Activated CD4-positive, alpha-beta T cell treated with anti-CD3 and anti-CD28 coated beads, Interleukin-2, amount 50 U/mL, for 16 hours (primary cell): ENCODE measurements around the gene EPM2A.
"Not testable (repeated sequence)": the region's sequence is repeated elsewhere in the genome, so short reads cannot be mapped to it uniquely, and the experiment has no call there.

Source experiments
- DNase-seq: peaks from one replicate; pipeline ENCODE4 v3.0.0-alpha.2; 2020

Gene EPM2A

DNA sequence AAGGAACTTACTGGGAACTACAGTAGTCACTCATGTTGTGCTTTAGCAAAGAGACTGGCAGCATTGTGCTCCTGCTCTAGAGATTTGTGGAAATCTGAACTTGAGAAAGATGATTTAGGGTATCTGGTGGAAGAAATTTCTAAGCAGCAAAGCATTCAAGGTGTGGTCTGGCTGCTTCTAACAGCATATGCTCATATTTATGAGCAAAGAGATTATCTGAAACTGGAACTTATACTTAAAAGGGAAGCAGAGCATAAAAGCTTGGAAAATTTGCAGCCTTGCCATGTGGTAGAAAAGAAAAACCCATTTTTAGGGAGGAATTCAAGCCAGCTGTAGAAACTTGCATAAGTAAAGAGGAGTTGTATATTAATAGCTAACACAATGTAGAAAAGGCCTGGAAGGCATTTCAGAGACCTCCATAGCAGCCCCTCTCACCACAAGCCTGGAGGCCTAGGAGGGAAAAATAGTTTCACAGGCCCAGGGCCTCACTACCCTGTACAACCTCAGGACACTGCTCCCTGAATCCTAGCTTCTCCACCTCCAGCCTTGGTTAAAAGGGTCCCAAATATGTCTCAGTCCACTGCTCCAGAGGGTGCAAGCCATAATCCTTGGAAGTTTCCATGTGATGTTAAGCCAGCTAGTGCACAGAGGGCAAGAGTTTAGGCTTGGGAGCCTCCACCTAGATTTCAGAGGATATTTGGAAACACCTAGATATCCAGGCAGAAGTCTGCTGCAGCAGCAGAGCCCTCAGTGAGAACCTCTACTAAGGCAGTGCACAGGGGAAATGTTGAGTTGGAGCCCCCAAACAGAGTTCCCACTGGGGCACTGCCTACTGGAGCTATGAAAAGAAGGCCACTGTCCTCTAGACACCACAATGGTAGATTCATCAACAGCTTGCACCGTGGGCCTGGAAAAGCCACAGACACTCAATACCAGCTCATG lies 6.6 kb downstream of the EPM2A start:
- DNase-seq = no peak

DNA sequence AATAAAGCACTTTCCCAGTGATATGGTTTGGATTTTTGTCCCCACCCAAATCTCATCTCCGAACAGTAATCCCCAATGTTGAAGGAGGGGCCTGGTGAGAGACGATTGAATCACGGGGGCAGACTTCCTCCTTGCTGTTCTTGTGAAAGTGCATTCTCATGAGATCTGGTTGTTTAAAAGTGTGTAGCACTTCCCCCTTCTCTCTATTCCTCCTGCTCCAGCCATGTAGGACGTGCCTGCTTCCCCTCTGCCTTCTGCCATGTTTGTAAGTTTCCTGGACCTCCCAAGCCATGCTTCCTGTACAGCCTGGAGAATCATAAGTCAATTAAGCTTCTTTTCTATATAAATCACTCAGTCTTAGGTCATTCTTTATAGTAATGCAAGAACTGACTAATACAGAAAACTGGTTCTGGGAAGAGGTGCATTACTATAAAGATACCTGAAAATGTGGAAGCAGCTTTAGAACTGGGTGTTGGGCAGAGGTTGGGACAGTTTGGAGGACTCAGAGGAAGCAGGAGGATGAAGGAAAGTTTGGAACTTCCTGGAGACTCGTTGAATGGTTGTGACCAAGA lies 7.4 kb downstream of the EPM2A start:
- DNase-seq = no peak

DNA sequence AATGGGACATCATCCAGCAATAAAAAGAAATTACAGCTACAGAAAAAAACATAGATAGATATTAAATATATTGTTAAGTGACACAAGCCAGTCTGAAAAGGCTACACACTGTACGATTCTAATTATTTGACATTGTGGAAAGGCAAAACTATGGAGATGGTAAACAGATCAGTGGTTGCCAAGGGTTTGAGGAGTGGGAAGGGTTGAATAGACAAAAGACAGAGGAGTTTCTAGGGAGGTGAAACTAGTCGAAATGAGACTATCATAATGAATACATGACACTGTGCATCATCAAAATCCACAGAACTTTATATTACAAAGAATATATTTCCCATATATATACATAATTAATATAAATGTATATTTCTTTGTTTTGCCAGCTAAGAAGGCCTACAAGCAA lies 9.8 kb downstream of the EPM2A start:
- no peak for DNase-seq

- no peak for DNase-seq
Measured at GRCh38 chr6:145723646-145724045, 11.7 kb downstream of the EPM2A start.

DNA sequence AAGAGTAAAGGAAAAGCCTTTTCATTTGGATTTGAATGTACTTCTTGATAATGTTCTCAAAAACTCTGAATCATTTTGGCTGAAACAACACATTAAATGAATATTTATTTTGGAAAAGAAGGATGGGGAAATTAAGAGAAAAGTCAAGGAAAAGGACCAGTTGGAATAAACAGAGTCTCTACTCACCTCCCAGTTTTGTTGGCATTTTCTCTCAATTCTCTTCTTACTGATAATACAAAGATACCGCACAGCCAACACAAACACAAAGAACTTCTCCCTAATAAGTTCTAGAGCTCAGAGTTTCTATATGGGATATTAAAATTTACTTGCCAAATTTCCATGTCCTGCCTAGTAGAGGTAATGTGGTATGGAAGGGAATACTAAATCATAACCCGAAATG lies 13.1 kb downstream of the EPM2A start:
- no peak for DNase-seq

DNA sequence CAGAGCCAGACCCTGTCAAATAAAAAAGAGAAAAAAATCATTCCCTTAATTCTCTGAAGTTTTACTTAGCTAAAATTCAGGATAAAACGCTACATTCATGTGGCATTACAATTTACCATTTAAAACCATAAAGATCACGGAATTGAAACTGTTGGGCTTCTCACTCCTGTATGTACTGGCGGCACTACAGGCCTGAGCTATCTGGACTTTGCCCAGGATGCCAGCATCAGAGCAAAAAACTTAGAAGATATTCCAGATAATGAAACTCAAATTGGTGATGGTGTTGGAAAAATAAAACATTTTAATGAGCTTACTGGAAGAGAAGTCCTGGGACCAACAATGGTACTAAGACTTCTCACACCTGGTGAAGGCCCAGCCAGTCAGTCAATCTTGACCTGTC lies 14.2 kb downstream of the EPM2A start:
- no peak for DNase-seq

- no peak for DNase-seq
Measured at GRCh38 chr6:145715426-145715825, 19.9 kb downstream of the EPM2A start.

DNA sequence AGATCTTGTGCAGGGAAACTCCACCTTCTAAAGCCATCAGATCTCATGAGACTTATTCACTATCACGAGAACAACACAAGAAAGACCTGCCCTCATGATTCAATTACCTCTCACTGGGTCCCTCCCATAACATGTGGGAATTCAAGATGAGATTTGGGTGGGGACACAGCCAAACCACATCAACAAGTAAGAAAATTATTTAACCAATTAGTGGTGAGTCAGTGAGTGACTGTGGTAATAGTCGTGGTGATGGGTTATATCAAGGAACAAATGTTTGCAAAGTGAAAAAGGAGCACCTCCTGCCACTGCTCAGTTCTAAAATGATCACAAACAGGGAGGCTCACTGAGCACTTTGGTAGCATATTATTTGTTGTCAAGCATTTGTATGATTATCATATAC lies 20.6 kb downstream of the EPM2A start:
- no peak for DNase-seq

DNA sequence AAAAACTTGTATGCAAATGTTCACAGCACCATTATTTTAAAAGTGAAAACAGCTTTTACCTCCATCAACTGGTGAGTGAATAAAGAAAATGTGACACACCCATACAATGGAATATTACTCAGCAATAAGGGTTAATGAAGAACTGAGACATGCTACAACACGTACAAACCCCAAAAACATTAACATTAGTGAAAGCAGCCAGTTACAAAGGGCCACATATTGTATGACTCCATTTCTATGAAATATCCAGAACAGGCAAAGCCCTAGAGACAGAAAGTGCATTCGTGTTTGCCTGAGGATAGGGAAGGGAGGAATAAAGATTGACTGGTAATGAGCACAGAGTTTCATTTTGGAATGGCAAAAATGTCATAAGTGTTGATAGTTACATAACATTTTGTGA lies 21.5 kb downstream of the EPM2A start:
- DNase-seq = no peak

- no peak for DNase-seq
Measured at GRCh38 chr6:145711372-145711771, 23.9 kb downstream of the EPM2A start.

- no peak for DNase-seq
Measured at GRCh38 chr6:145707397-145707796, 27.9 kb downstream of the EPM2A start.

DNA sequence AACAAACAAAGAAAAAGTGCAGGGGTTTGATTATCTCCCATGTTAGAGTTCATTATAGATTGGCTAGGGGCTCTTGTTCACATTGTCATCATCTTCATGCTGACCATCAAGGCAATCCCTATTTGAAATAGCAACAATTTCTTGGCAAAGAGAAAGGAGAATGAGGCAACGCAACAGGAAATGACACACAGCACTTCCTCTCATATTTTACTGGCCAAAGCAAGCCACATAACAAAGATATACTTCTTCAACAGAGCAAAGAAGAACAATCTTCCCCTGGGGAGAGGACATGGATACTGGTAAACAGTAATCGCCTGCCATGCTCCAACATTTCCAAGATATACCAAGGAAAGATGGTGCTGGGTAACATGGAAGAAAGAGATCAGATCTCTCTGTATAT lies 29.8 kb downstream of the EPM2A start:
- no peak for DNase-seq

DNA sequence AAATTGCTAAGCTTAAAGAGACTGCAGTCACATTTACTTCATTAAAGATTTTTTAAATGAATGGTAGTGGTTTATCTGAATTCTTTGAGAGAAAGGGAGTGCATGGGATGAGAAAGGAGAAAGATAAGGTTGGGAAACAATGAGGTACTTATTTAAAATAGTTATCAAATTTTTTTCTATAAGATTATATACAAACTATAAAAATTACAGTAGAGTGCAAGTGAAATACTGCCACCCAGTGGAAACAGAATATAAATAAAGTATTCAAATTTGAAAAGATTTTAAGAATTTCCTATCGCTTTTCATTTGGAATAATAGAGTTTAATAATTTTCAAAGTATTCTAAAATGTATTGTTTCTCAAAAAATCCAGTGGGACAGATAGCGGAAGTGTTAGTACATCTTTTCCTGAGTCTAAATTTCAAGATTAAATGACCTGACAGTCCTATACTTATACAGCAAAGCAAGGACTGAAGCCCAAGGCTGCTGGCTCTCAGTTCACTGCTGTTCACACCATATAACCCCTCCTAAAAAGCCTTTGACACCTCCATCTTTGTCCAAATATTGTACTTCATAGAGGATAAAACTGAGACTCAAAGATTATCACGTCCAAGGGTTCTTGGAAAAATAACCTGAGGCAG lies 31.1 kb downstream of the EPM2A start:
- DNase-seq = no peak

GRCh38 chr6:145699462-145699861 lies 35.9 kb downstream of the EPM2A start:
- DNase-seq = no peak

- DNase-seq = not testable (repeated sequence)
Measured at GRCh38 chr6:145697401-145697800, 37.9 kb downstream of the EPM2A start.

DNA sequence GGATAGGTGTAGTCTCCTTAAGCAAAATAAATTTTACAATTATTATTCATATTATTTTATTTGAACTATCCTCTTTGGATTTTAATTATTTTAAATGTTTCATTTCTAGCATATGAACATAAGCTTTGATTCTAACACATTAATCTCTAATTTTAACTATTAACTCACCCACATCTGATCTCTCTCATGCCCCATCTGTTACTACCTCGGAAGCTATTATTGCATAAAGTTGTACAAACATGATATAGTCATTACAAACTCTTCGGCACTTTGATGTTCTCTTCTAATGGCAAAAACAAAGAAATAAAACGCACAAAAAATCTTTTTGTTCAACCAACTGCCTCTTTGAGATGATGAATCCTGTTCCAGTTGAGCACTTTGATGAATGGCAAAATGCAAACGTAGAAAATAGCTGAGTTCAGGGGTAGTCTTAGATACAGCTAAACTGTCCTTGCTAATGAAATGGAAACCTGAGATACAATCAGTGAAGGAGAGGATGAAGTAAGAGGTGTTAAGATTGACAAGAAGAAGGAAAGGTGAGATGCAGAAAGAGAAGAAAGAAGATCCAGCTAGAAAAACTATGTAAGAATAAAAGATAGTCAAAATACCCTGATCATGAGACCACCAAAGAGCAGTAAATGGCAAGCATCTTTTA lies 41.1 kb downstream of the EPM2A start:
- DNase-seq = no peak

DNA sequence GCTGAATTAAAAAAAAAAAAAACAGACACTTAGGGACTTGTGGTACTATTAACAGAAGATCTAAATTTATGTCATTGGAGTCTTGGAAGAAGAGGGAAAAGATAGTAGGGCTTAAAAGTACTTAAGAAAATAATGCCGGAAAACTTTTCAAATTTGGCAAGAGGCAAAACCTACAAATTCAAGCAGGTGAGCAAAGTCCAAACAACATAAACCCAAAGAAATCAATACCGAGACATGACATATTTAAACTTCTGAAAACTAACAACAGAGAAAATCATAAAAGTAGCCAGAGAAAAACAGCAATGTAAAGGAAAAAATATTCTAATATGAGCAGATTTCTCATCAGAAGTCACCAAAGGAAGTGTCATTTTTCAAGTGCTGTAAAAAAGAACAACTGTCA lies 44.4 kb downstream of the EPM2A start:
- no peak for DNase-seq

DNA sequence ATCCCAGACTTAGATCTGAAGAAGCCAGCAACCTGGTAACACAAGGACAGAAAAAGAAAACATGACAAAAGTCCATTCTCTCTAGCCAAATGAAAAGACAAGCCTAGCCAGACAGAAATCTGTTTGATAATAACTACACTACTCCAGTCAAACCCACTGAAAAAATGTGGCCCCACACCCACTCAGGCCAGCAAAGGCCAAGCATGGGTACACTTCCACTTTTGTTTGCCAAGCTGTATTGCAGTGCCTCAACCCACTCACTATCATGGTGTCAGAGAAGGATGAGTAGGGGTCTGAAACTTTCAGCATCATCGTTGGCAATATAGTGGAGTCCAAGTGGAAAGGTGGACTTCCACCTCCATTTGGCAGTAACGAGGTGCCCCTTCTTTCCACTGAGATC lies 45.8 kb downstream of the EPM2A start:
- DNase-seq = no peak

DNA sequence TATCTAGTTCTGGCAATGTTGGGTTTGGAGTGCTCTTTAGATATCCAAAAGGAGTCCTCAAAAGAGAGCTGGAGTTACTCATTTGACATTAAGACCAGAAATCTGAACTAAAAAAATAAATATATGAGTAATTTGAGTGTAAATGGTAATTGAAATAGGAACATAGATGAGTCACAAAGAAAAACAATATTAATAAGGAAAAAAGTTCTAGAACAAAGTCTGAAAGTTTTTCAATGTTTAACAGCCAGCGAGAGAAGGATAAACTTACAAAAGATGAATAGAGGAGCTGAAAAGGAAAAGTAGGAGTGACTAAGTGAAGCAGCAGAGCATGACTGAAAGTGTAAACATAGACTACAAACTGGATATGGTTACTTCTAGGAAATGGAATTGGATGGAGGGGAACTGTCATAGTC lies 46.8 kb downstream of the EPM2A start:
- no peak for DNase-seq

DNA sequence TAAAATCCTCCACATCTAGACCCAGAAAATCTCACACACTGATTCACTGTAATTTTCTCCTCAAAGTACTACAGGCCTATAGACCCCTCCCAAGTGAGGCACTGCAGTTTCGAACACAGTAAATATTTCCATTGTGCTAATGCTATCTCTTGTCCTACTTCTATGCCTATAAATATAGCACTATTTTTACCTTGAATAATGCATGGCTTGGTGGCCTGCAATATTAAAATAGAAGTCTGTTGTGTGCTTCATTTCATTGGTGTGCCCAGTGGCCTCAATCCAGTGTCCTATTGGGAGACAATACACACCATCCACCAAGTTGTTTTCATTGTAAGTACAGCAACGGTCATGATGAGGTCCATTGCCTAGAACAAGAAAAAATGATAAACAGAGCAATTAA lies 49.4 kb downstream of the EPM2A start:
- DNase-seq = no peak

GRCh38 chr6:145681965-145682364 lies 53.4 kb downstream of the EPM2A start:
- DNase-seq = no peak

- DNase-seq = no peak
Measured at GRCh38 chr6:145673504-145673903, 61.8 kb downstream of the EPM2A start.

DNA sequence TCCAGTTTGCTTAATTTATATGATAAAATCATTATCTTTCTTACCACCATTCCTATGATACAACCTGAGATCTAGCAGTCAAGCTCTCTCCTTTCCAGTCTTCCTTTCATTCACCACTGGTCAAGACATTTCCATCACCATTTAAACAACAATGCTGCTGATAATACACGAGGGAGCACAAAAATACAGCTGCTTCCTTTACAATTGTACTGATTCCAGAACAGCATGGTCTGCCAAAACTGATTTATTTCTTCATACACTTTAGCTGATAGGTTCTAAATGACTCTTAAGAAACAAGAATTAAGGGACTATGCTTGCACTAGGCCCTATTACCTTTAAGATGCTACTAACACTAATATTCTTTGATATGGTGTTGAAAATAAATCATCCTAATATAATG lies 65.0 kb downstream of the EPM2A start:
- DNase-seq = no peak

DNA sequence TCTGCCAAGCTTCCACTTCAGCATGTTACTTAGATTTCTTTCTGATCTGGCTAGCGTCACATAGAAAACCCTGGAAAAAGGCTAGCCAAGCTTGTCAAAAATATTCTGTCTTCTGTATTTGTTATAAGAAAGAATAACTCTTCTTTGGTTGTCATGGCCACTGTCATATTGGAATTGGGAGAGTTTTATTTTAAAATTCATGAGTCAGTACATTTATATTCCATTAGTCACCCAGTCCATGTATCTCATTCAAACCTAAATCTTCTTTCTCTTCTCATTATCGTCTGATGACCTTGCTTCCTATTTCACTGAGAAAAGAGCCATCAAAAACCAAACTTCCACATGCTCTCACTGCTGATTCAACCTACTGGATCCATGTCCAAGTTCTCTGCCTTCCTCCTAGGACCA lies 65.7 kb downstream of the EPM2A start:
- DNase-seq = no peak
